Naive thymus-derived CD4-positive, alpha-beta T cell (primary cell): ENCODE data around the gene KCNQ2. TPM values are rescaled to one million over a fixed set of nuclear protein-coding genes. Genes with fewer than 3 reads are reported as not detected.
"Not testable (repeated sequence)": the region's sequence is repeated elsewhere in the genome, so short reads cannot be mapped to it uniquely, and the experiment has no call there.

Experiments used
- ATAC-seq: fragments of 150-1000 bp; cut with Tn5 transposase; 2 replicates; pipeline ENCODE4 v1.10.0; 2021; ENCODE audit warnings: mild to moderate bottlenecking, moderate library complexity
- CTCF ChIA-PET: fragments of 350-600 bp; sonication (Branson Sonifier 250); formaldehyde crosslinking; loops from one replicate; lab custom pipeline; 2021; ENCODE audit warnings: antibody characterized with exemption; lab: Charles Lee
- POLR2A ChIA-PET: fragments of 350-600 bp; sonication (Branson Sonifier 250); formaldehyde crosslinking; loops from one replicate; lab custom pipeline; 2021; ENCODE audit warnings: antibody characterized with exemption, inconsistent platforms; lab: Charles Lee
- DNase-seq, 9 donors: peaks; one replicate each; pipeline versions ENCODE4 v3.0.0 to v3.0.0-alpha.2; 2020 to 2022; ENCODE audit warnings: mixed read lengths in 1 of 9
- H3K27ac ChIP-seq: one replicate; pipeline ENCODE4 v1.7.0; 2013; ENCODE audit warnings: mild to moderate bottlenecking, low read depth, low read length, moderate library complexity
- H3K27me3 ChIP-seq, 2 donors: one replicate each; pipeline ENCODE4 v1.7.0; 2013; ENCODE audit warnings: low read length in 2 of 2, mild to moderate bottlenecking in 2 of 2, moderate library complexity in 2 of 2; ENCODE audit not compliant: control insufficient read depth in 2 of 2, insufficient read depth in 2 of 2
- H3K36me3 ChIP-seq, 3 experiments: 1 replicate in 2 of 3; 2 replicates in 1 of 3; pipeline ENCODE4 v1.7.0; 2013; ENCODE audit warnings: low read length in 3 of 3, mild to moderate bottlenecking in 3 of 3, moderate library complexity in 1 of 3; ENCODE audit not compliant: insufficient read depth in 3 of 3, control insufficient read depth in 2 of 3
- H3K4me1 ChIP-seq, 2 donors: one replicate each; pipeline ENCODE4 v1.7.0; 2013; ENCODE audit warnings: low read length in 2 of 2, mild to moderate bottlenecking in 2 of 2, moderate library complexity in 1 of 2; ENCODE audit not compliant: control insufficient read depth in 2 of 2, insufficient read depth in 2 of 2
- H3K4me3 ChIP-seq: 2 replicates; pipeline ENCODE4 v1.7.0; 2013; ENCODE audit warnings: mild to moderate bottlenecking, low read length
- H3K9me3 ChIP-seq, 3 experiments: 1 replicate in 2 of 3; 2 replicates in 1 of 3; pipeline ENCODE4 v1.7.0; 2013; ENCODE audit warnings: low read length in 3 of 3; ENCODE audit not compliant: control insufficient read depth in 2 of 3
- H3K27ac Mint-ChIP-seq, 9 donors: one replicate each; pipeline ENCODE4 v1.8.0; 2020 to 2022; ENCODE audit warnings: mixed read lengths in 9 of 9, mild to moderate bottlenecking in 8 of 9, moderate library complexity in 5 of 9, inconsistent platforms in 2 of 9
- H3K27me3 Mint-ChIP-seq, 5 donors: one replicate each; pipeline ENCODE4 v1.8.0; 2021 to 2022; ENCODE audit warnings: mixed read lengths in 5 of 5, mild to moderate bottlenecking in 1 of 5
- H3K36me3 Mint-ChIP-seq, 5 donors: one replicate each; pipeline ENCODE4 v1.8.0; 2020 to 2022; ENCODE audit warnings: mixed read lengths in 5 of 5, mild to moderate bottlenecking in 3 of 5, inconsistent platforms in 1 of 5
- H3K4me1 Mint-ChIP-seq, 7 donors: one replicate each; pipeline ENCODE4 v1.8.0; 2020 to 2022; ENCODE audit warnings: mixed read lengths in 7 of 7, mild to moderate bottlenecking in 3 of 7, inconsistent platforms in 1 of 7
- H3K4me3 Mint-ChIP-seq, 10 donors: one replicate each; pipeline ENCODE4 v1.8.0; 2020 to 2022; ENCODE audit warnings: mild to moderate bottlenecking in 10 of 10, mixed read lengths in 10 of 10, moderate library complexity in 6 of 10, inconsistent platforms in 2 of 10
- H3K9me3 Mint-ChIP-seq, 11 donors: one replicate each; pipeline ENCODE4 v1.8.0; 2020 to 2022; ENCODE audit warnings: mixed read lengths in 11 of 11, mild to moderate bottlenecking in 4 of 11, inconsistent platforms in 1 of 11, moderate library complexity in 1 of 11
- intact Hi-C, 2 donors: fragments of 100-400 bp; cut with micrococcal nuclease; formaldehyde crosslinking; loops; one replicate each; pipeline ENCODE4 v1.15.1; 2023
- polyA plus RNA-seq, 2 donors: library from polyadenylated mRNA; unstranded; fragments of 300-500 nt; fragmentation: Illumina TruSeq; gene quantifications; one replicate each; pipeline ENCODE4 v1.2.3, GENCODE V29; 2021
- total RNA-seq, 6 experiments: library from RNA in 5 of 6; stranded (reverse) in 5 of 6; gene quantifications; 1 replicate in 5 of 6; 2 replicates in 1 of 6; pipeline ENCODE4 v1.2.3 and lab custom pipeline; 2021 to 2026

The KCNQ2 gene
- total and polyA plus RNA-seq, 7 experiments from 2014 or later: 0.27 to 0.72 (median 0.30) TPM; not detected in 4

DNA sequence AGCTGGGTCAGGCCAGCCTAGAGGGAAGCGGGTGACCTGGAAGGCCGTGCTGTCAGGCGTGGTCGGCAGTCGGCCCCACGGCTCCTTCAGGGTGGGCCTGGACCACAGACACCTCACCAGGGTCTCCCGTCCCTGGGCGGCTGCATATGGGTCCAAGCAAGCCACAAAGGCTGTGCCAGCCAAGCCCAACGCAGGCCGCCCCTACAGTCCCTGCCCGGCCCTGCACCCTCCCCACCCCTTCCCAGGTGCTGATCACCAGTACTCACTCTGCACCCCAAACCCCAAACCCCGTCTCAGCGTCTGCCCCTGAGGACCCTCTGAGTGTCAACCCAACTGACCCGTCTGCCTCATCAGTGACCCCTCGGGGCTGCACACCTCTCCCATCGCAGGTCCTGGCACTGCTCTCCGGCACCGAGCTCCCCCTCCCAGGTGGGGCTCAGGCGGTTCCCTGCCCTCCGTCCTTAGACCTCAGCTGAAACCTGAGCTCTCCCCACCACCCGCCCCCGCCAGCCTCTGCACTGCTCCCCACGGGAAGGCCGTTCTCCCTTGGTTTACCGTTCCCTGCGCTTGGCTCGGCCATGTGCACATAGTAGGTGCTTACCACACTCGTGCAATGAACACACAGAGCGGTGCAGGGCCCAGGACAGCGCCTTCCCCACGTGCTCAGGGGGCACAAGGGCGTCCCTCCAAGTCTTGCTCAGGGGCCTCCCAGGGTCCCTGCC lies 46.7 kb upstream of the KCNQ2 start:
- ChIA-PET CTCF (interaction anchor here (1.0 to 1.2 kb wide), 2 partner anchors 23 kb away, joined by 3 read pairs; no protein-coding TSS in a partner anchor), POLR2A (interaction anchor here (5.3 kb wide), 1 partner anchor 11 kb away, joined by 32 read pairs; no protein-coding TSS in a partner anchor)
- peaks cover 0 to 9% (median 0%) of the 10 kb centered on the region in 3 experiments for H3K9me3 ChIP-seq
- H3K4me3 ChIP-seq: peak overlapping the region; percentile 64
- peaks cover 0 to 24% (median 7%) of the 10 kb centered on the region in 5 donors for H3K36me3 Mint-ChIP-seq
- no peak overlapping the region for H3K27ac ChIP-seq
- DNase-seq: peak in 1 of 9 donors; percentile 9
- H3K9me3 Mint-ChIP-seq: peaks cover 0 to 15% (median 4%) of the 10 kb centered on the region in 11 donors
- peaks cover 4 to 27% (median 9%) of the 10 kb centered on the region in 7 donors for H3K4me1 Mint-ChIP-seq
- intact Hi-C loops: no loop called here
- ATAC-seq: no peak
- peaks cover 0 to 17% (median 0%) of the 10 kb centered on the region in 5 donors for H3K27me3 Mint-ChIP-seq
- peak overlapping the region; percentile 65 to 89 (median 79) for H3K4me3 Mint-ChIP-seq
- H3K4me1 ChIP-seq: peaks cover 11 to 14% of the 10 kb centered on the region in 2 donors
- H3K27me3 ChIP-seq: no peaks in the 10 kb centered on the region
- peaks cover 0 to 18% (median 8%) of the 10 kb centered on the region in 3 experiments for H3K36me3 ChIP-seq
- peak overlapping the region in 5 of 9 donors; percentile 47 to 80 (median 59) for H3K27ac Mint-ChIP-seq

DNA sequence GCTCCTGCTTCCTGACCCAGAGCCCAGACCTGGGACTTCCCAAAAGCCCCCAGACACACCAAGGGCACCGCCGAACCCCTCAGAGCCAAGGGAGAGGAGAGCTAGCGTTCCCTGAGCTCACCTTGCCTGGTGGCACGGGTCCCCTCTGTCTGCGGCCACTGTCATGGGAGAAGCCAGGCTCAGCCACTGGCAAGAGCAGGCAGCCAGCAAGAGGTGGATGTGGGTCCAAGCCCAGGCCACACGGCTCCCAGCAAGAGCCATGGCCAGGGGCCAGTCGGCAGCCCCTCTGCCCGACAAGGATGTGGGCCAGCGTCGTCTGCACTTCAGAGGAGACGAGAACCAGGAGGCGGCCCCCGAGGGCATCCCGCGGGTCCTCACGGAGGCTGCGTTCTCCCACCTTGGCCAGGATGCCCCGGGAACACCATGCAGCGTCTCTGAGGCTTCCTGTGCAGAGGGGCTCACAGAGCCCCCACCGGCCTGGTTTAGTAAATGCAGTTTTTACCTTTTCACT lies 46.0 kb upstream of the KCNQ2 start:
- Histone ChIP-seq H3K4me3 (no peak overlapping the region), H3K36me3 (peaks cover 0 to 14% (median 8%) of the 10 kb centered on the region in 3 experiments), H3K4me1 (peaks cover 11 to 14% of the 10 kb centered on the region in 2 donors), H3K9me3 (peaks cover 0 to 4% (median 0%) of the 10 kb centered on the region in 3 experiments), H3K27ac (no peak overlapping the region), H3K27me3 (no peaks in the 10 kb centered on the region)
- H3K4me3 Mint-ChIP-seq: peak overlapping the region in 7 of 10 donors; percentile 29 to 89 (median 65)
- POLR2A ChIA-PET: interaction anchor here (1.2 to 5.3 kb wide), 2 partner anchors 9 to 11 kb away, joined by 3 to 32 read pairs; no protein-coding TSS in a partner anchor
- CTCF ChIA-PET: interaction anchor here (1.0 to 1.4 kb wide), 2 partner anchors 20 to 22 kb away, joined by 3 to 4 read pairs; no protein-coding TSS in a partner anchor
- intact Hi-C loops: no loop called here
- no peak for DNase-seq
- ATAC-seq: no peak
- peaks cover 0 to 18% (median 4%) of the 10 kb centered on the region in 5 donors for H3K36me3 Mint-ChIP-seq
- peaks cover 0 to 13% (median 5%) of the 10 kb centered on the region in 11 donors for H3K9me3 Mint-ChIP-seq
- peaks cover 0 to 23% (median 1%) of the 10 kb centered on the region in 5 donors for H3K27me3 Mint-ChIP-seq
- H3K4me1 Mint-ChIP-seq: peaks cover 4 to 21% (median 9%) of the 10 kb centered on the region in 7 donors
- peak overlapping the region in 2 of 9 donors; percentile 13 to 66 for H3K27ac Mint-ChIP-seq

DNA sequence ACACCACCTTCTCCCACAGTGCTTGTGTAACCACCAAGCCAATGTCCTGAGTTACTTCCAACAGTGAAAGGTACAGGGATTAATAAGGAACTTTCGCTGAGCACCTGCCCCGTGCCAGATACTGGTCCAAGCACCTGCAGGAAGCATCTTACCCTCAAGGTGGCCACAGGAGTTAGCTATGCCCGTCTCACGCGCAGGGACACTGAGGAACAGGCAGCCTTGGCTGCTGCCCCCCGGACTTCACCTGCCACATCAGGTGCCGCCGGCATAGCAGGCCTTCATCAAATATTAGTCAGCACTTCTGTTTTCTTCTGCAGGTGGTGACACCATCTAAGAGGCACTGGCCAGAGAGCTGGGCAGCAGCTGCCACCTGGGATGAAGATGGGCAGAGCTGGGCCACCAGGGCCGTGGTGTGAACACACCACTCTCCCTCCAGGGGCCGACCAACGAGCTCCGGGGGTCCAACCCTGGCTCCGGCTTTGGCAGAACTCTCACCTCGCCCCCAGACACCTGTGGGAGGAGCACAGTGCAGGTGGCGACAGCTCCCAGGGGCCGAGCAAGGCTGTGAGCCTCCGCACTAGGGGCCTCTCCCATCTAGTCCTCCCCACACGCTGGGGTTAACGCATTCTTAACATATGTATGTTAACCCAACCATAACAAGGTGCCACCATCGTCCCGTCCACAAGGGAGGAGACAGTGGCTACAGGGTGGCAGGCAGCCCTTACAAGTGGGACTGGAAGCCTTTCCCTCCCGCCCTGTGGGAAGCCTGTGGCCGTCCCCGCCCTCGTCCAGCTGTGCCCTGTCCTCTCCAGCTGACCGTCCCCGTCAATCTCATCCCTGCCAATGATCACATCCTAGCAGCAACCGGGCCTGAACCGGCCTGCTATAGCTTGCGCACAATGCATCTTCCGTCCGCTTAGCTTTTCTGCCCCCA lies 45.2 kb upstream of the KCNQ2 start:
- CTCF ChIA-PET: interaction anchor here (1.0 to 1.4 kb wide), 2 partner anchors 20 to 21 kb away, joined by 3 to 4 read pairs; no protein-coding TSS in a partner anchor
- intact Hi-C loops: no loop called here
- Mint-ChIP-seq H3K9me3 (peaks cover 0 to 20% (median 5%) of the 10 kb centered on the region in 11 donors), H3K27ac (peak overlapping the region in 3 of 9 donors; percentile 13 to 66 (median 22)), H3K4me3 (peak overlapping the region in 6 of 10 donors; percentile 22 to 88 (median 57)), H3K27me3 (peaks cover 0 to 31% (median 4%) of the 10 kb centered on the region in 5 donors), H3K36me3 (peaks cover 0 to 12% (median 2%) of the 10 kb centered on the region in 5 donors), H3K4me1 (peaks cover 2 to 19% (median 6%) of the 10 kb centered on the region in 7 donors)
- no peak overlapping the region for H3K4me3 ChIP-seq
- no peaks in the 10 kb centered on the region for H3K27me3 ChIP-seq
- no peak overlapping the region for H3K27ac ChIP-seq
- POLR2A ChIA-PET: interaction anchor here (0.5 to 5.3 kb wide), 3 partner anchors 8 to 385 kb away, joined by 3 to 32 read pairs (median 3); no protein-coding TSS in a partner anchor
- H3K9me3 ChIP-seq: no peaks in the 10 kb centered on the region
- DNase-seq (no peak), ATAC-seq (no peak)
- peaks cover 0 to 8% (median 8%) of the 10 kb centered on the region in 3 experiments for H3K36me3 ChIP-seq
- peaks cover 11 to 13% of the 10 kb centered on the region in 2 donors for H3K4me1 ChIP-seq

DNA sequence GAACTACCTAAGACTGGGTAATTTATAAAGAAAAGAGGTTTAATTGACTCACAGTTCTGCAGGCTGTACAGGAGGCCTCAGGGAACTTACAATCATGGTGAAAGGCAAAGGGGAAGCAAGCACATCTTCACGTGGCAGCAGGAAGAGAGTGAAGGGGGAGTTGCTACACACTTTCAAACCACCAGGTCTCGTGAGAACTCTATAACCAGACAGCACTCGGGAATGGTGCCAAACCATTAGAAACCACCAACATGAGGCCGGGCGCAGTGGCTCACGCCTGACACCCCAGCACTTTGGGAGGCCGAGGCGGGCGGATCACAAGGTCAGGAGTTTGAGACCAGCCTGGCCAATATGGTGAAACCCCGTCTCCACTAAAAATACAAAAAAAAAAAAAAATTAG lies 42.1 kb upstream of the KCNQ2 start:
- Mint-ChIP-seq H3K27me3 (peaks cover 9 to 48% (median 13%) of the 10 kb centered on the region in 5 donors), H3K4me1 (peaks cover 0 to 10% (median 2%) of the 10 kb centered on the region in 7 donors), H3K9me3 (peaks cover 0 to 20% (median 5%) of the 10 kb centered on the region in 11 donors)
- H3K4me1 ChIP-seq, ATAC-seq, H3K36me3 ChIP-seq, CTCF ChIA-PET, H3K4me3 ChIP-seq, H3K27me3 ChIP-seq, H3K27ac ChIP-seq, DNase-seq, H3K36me3 Mint-ChIP-seq, H3K9me3 ChIP-seq, POLR2A ChIA-PET, intact Hi-C loops, H3K27ac Mint-ChIP-seq, H3K4me3 Mint-ChIP-seq: not testable (repeated sequence)

DNA sequence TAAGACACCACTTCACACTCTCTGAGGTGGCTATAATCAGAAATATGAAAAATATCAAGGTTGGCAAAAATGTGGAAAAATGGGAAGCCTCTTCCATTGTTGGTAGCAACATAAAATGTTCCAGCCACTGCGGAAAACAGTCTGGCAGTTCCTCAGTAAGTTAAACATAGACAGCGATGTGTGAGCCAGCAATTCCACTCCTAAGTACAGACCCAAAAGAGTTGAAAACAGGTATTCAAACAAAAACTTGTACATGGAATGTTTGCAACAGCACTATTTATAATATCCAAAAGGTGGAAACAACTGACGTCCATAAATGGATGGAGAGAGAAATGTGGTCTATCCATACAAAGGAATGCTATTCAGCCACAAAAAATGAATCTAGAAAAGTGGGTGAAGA lies 40.8 kb upstream of the KCNQ2 start:
- intact Hi-C loops: no loop called here
- H3K4me1 ChIP-seq: no peaks in the 10 kb centered on the region
- ChIA-PET POLR2A (no interaction called here), CTCF (no interaction called here)
- Mint-ChIP-seq H3K9me3 (peaks cover 0 to 21% (median 5%) of the 10 kb centered on the region in 11 donors), H3K27me3 (peaks cover 18 to 53% (median 19%) of the 10 kb centered on the region in 5 donors), H3K4me1 (peaks cover 0 to 6% (median 0%) of the 10 kb centered on the region in 7 donors), H3K36me3 (peaks cover 0 to 3% (median 0%) of the 10 kb centered on the region in 5 donors), H3K27ac (no peak overlapping the region), H3K4me3 (no peak overlapping the region)
- H3K27ac ChIP-seq: no peak overlapping the region
- ATAC-seq (no peak), DNase-seq (no peak)
- H3K9me3 ChIP-seq: no peaks in the 10 kb centered on the region
- no peaks in the 10 kb centered on the region for H3K27me3 ChIP-seq
- H3K36me3 ChIP-seq: no peaks in the 10 kb centered on the region
- no peak overlapping the region for H3K4me3 ChIP-seq
